ENCODE data around the gene MACROD2.

DNA sequence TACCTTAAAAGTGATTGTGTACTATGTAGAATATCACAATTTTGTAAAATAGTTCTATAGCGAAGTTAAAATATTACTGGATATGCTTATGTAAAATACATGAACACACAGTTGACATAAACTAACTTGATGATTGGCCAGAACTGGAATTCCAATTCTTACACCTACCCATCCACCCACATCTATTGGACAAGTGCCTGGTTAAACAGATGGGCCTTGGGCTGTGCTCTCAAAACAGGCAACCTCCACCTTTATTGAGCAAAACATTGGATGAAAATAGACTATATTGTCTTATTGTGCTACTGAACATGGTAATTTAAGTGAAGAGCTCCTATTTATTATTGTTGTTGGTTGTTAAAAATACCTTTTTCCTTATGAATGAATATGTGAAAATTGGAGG lies 496.1 kb downstream of the MACROD2 start:
- TF ChIP-seq, protein P1, sequence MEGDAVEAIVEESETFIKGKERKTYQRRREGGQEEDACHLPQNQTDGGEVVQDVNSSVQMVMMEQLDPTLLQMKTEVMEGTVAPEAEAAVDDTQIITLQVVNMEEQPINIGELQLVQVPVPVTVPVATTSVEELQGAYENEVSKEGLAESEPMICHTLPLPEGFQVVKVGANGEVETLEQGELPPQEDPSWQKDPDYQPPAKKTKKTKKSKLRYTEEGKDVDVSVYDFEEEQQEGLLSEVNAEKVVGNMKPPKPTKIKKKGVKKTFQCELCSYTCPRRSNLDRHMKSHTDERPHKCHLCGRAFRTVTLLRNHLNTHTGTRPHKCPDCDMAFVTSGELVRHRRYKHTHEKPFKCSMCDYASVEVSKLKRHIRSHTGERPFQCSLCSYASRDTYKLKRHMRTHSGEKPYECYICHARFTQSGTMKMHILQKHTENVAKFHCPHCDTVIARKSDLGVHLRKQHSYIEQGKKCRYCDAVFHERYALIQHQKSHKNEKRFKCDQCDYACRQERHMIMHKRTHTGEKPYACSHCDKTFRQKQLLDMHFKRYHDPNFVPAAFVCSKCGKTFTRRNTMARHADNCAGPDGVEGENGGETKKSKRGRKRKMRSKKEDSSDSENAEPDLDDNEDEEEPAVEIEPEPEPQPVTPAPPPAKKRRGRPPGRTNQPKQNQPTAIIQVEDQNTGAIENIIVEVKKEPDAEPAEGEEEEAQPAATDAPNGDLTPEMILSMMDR (IDR thresholded peaks at IDR 0.05), result no peak
- TF ChIP-seq POLR2A (IDR thresholded peaks at IDR 0.05), result no peak
